Body of pancreas (tissue), 4 donors: Measurements from ENCODE around the gene GATA5. TPM values are rescaled to one million over a fixed set of nuclear protein-coding genes. Genes with fewer than 3 reads are reported as not detected.

Experiments
- ATAC-seq: fragments of 150-250 bp; one replicate; pipeline ENCODE4 v1.9.1; 2016
- DNase-seq, 4 donors: peaks; one replicate each; pipeline ENCODE4 v3.0.0-alpha.2; 2019
- H3K27ac ChIP-seq, 4 donors: fragments of 200-600 bp; sonication (generic); 1 replicate in 3 of 4; 2 replicates in 1 of 4; pipeline versions ENCODE4 v1.5.1 to v1.6.1; 2016 to 2019; ENCODE audit warnings: mild to moderate bottlenecking in 1 of 4, mixed read lengths in 1 of 4, moderate library complexity in 1 of 4
- H3K27me3 ChIP-seq, 2 donors: fragments of 200-600 bp; sonication (generic); one replicate each; pipeline ENCODE4 v1.6.0; 2016; ENCODE audit warnings: mild to moderate bottlenecking in 1 of 2
- H3K36me3 ChIP-seq, 2 donors: fragments of 200-600 bp; sonication (generic); replicated peaks in 1 of 2; 2 replicates each; pipeline ENCODE4 v1.5.1; 2016; ENCODE audit warnings: low read depth in 2 of 2; ENCODE audit not compliant: insufficient read depth in 1 of 2
- H3K4me1 ChIP-seq: fragments of 200-600 bp; sonication (generic); one replicate; pipeline ENCODE4 v1.6.0; 2016
- H3K4me3 ChIP-seq, 2 donors: fragments of 200-600 bp; sonication (generic); 1 replicate in 1 of 2; 2 replicates in 1 of 2; pipeline ENCODE4 v1.5.1; 2016 to 2019
- H3K9me3 ChIP-seq, 3 donors: fragments of 200-600 bp; sonication (generic); 1 replicate in 2 of 3; 2 replicates in 1 of 3; pipeline ENCODE4 v1.5.1; 2016
- CTCF ChIP-seq, 7 experiments: fragments of 450-650 bp in 4 of 7; fragments of 200-600 bp in 3 of 7; sonication (generic) in 3 of 7; IDR thresholded peaks; one replicate each; pipeline ENCODE4 v1.5.1; 2016 to 2019; ENCODE audit warnings: antibody characterized with exemption in 7 of 7
- POLR2A ChIP-seq, 3 donors: fragments of 450-650 bp; IDR thresholded peaks; one replicate each; pipeline ENCODE4 v1.6.1; 2016; ENCODE audit warnings: antibody characterized with exemption in 3 of 3, mild to moderate bottlenecking in 2 of 3
- WGBS, 2 donors: methylation state at CpG; one replicate each; pipeline ENCODE4 v1.1.5; 2017; 5-methylcytosine and 5-hydroxymethylcytosine counted together
- intact Hi-C: fragments of 100-400 bp; cut with DNase I; formaldehyde crosslinking; loops from one replicate; pipeline ENCODE4 v1.15.1; 2023
- total RNA-seq, 2 donors: library from RNA; depleted of rRNA; stranded (reverse); fragments of >200 nt; gene quantifications; one replicate each; pipeline ENCODE4 v1.1.0, GENCODE V29; 2016

The GATA5 gene
- total RNA-seq, 2 donors from 2014 or later, result not detected

- whole genome bisulfite sequencing, 2 donors, result 28 to 32% methylated on average over 4 to 18 of the region's 18 CpGs
- intact Hi-C loops, result no loop called here
Observed at GRCh38 chr20:62522748-62523396, 47.1 kb upstream of the GATA5 start.

GRCh38 chr20:62519826-62520225, 44.0 kb upstream of the GATA5 start:
- no peak overlapping the region for H3K4me3 ChIP-seq
- no peaks in the 10 kb centered on the region for H3K4me1 ChIP-seq
- H3K27me3 ChIP-seq, result peaks cover 0 to 23% of the 10 kb centered on the region in 2 donors
- intact Hi-C loops, result no loop called here
- H3K27ac ChIP-seq, result no peak overlapping the region
- no peak for ATAC-seq
- H3K9me3 ChIP-seq, result no peaks in the 10 kb centered on the region
- 55 to 65% methylated on average over 9 to 13 of the region's 13 CpGs for WGBS, 2 donors
- no peaks in the 10 kb centered on the region for H3K36me3 ChIP-seq
- no peak for DNase-seq
- no peak for TF ChIP-seq CTCF (IDR thresholded peaks at IDR 0.05)
- TF ChIP-seq POLR2A (IDR thresholded peaks at IDR 0.05), result no peak

More at GRCh38 chr20:62522748-62523396, 47.1 kb upstream of the GATA5 start:
- TF ChIP-seq POLR2A (IDR thresholded peaks at IDR 0.05) (no peak), CTCF (IDR thresholded peaks at IDR 0.05) (no peak)
- Histone ChIP-seq H3K27ac (no peak overlapping the region), H3K4me1 (no peaks in the 10 kb centered on the region), H3K27me3 (peaks cover 0 to 19% of the 10 kb centered on the region in 2 donors), H3K36me3 (no peaks in the 10 kb centered on the region), H3K9me3 (no peaks in the 10 kb centered on the region), H3K4me3 (no peak overlapping the region)
- no peak for DNase-seq
- ATAC-seq, result no peak

GRCh38 chr20:62518911-62519310, 43.1 kb upstream of the GATA5 start:
- H3K27ac ChIP-seq, result no peak overlapping the region
- intact Hi-C loops, result no loop called here
- TF ChIP-seq POLR2A (IDR thresholded peaks at IDR 0.05) (no peak), CTCF (IDR thresholded peaks at IDR 0.05) (no peak)
- no peak for ATAC-seq
- 67 to 70% methylated on average over 14 to 18 of the region's 18 CpGs for WGBS, 2 donors
- DNase-seq, result no peak
- H3K27me3 ChIP-seq, result peaks cover 0 to 15% of the 10 kb centered on the region in 2 donors
- H3K36me3 ChIP-seq, result no peaks in the 10 kb centered on the region
- H3K4me3 ChIP-seq, result no peak overlapping the region
- H3K4me1 ChIP-seq, result no peaks in the 10 kb centered on the region
- H3K9me3 ChIP-seq, result no peaks in the 10 kb centered on the region

- intact Hi-C loops, result no loop called here
- WGBS, 2 donors, result 41% methylated on average over 14 of the region's 15 CpGs; no CpG with 5 or more reads in 1 of the 2 donors
- DNase-seq (no peak), ATAC-seq (no peak)
- H3K4me3 ChIP-seq, result no peak overlapping the region
- H3K4me1 ChIP-seq, result no peaks in the 10 kb centered on the region
- no peak overlapping the region for H3K27ac ChIP-seq
- no peak for TF ChIP-seq CTCF (IDR thresholded peaks at IDR 0.05)
- TF ChIP-seq POLR2A (IDR thresholded peaks at IDR 0.05), result no peak
- no peaks in the 10 kb centered on the region for H3K36me3 ChIP-seq
- no peaks in the 10 kb centered on the region for H3K9me3 ChIP-seq
- peaks cover 0 to 7% of the 10 kb centered on the region in 2 donors for H3K27me3 ChIP-seq
Observed at GRCh38 chr20:62517901-62518610, 42.3 kb upstream of the GATA5 start.
